ENCODE data around the gene RPL32. TPM values are rescaled to one million over a fixed set of nuclear protein-coding genes. Genes with fewer than 3 reads are reported as not detected.

The RPL32 gene
- total RNA-seq, 1 experiment from 2014 or later, result 1,643 TPM

GRCh38 chr3:12824299-12824698 lies 17.1 kb downstream of the RPL32 start (continued):
- TF ChIP-seq NFYB (CRISPR knock-in tag; conservative IDR thresholded peaks at IDR 0.05; ENCODE audit: low read depth), result no peak
- TF ChIP-seq ZNF396 (CRISPR knock-in tag; IDR thresholded peaks at IDR 0.05; ENCODE audit: borderline replicate concordance), result no peak
- TF ChIP-seq, protein P1, sequence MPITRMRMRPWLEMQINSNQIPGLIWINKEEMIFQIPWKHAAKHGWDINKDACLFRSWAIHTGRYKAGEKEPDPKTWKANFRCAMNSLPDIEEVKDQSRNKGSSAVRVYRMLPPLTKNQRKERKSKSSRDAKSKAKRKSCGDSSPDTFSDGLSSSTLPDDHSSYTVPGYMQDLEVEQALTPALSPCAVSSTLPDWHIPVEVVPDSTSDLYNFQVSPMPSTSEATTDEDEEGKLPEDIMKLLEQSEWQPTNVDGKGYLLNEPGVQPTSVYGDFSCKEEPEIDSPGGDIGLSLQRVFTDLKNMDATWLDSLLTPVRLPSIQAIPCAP (CRISPR knock-in tag; IDR thresholded peaks at IDR 0.05), result no peak

GRCh38 chr3:12822725-12823373 lies 18.5 kb downstream of the RPL32 start:
- Mint-ChIP-seq H3K27ac (0 out of 2 replicates have a peak overlapping the region, but pooled peaks have one; percentile 81), H3K27me3 (ENCODE audit: low read depth) (no peaks in the 10 kb centered on the region), H3K9me3 (no peaks in the 10 kb centered on the region), H3K4me3 (no peak overlapping the region), H3K36me3 (no peaks in the 10 kb centered on the region), H3K4me1 (peaks cover 8% of the 10 kb centered on the region)
- no peak for DNase-seq (ENCODE audit: low spot score)
- POLR2A ChIA-PET, result no interaction called here
- TF ChIP-seq ZNF138 (CRISPR knock-in tag; conservative IDR thresholded peaks at IDR 0.05), result no peak
- TF ChIP-seq, protein P2, sequence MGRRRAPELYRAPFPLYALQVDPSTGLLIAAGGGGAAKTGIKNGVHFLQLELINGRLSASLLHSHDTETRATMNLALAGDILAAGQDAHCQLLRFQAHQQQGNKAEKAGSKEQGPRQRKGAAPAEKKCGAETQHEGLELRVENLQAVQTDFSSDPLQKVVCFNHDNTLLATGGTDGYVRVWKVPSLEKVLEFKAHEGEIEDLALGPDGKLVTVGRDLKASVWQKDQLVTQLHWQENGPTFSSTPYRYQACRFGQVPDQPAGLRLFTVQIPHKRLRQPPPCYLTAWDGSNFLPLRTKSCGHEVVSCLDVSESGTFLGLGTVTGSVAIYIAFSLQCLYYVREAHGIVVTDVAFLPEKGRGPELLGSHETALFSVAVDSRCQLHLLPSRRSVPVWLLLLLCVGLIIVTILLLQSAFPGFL (CRISPR knock-in tag; IDR thresholded peaks at IDR 0.05; ENCODE audit: borderline replicate concordance), result no peak
- TF ChIP-seq RORB (CRISPR knock-in tag; IDR thresholded peaks at IDR 0.05), result no peak
- no peak for TF ChIP-seq GRHL2 (CRISPR knock-in tag; IDR thresholded peaks at IDR 0.05; ENCODE audit: insufficient replicate concordance, severe bottlenecking)
- TF ChIP-seq JAZF1 (CRISPR knock-in tag; IDR thresholded peaks at IDR 0.05), result no peak
- no peak for TF ChIP-seq ZNF396 (CRISPR knock-in tag; IDR thresholded peaks at IDR 0.05; ENCODE audit: borderline replicate concordance)
- TF ChIP-seq, protein P3, sequence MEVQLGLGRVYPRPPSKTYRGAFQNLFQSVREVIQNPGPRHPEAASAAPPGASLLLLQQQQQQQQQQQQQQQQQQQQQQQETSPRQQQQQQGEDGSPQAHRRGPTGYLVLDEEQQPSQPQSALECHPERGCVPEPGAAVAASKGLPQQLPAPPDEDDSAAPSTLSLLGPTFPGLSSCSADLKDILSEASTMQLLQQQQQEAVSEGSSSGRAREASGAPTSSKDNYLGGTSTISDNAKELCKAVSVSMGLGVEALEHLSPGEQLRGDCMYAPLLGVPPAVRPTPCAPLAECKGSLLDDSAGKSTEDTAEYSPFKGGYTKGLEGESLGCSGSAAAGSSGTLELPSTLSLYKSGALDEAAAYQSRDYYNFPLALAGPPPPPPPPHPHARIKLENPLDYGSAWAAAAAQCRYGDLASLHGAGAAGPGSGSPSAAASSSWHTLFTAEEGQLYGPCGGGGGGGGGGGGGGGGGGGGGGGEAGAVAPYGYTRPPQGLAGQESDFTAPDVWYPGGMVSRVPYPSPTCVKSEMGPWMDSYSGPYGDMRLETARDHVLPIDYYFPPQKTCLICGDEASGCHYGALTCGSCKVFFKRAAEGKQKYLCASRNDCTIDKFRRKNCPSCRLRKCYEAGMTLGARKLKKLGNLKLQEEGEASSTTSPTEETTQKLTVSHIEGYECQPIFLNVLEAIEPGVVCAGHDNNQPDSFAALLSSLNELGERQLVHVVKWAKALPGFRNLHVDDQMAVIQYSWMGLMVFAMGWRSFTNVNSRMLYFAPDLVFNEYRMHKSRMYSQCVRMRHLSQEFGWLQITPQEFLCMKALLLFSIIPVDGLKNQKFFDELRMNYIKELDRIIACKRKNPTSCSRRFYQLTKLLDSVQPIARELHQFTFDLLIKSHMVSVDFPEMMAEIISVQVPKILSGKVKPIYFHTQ (CRISPR knock-in tag; IDR thresholded peaks at IDR 0.05), result no peak
- no peak for TF ChIP-seq TP53 (CRISPR knock-in tag; IDR thresholded peaks at IDR 0.05)
- TF ChIP-seq ATF1 (CRISPR knock-in tag; IDR thresholded peaks at IDR 0.05), result no peak
- TF ChIP-seq, protein P4, sequence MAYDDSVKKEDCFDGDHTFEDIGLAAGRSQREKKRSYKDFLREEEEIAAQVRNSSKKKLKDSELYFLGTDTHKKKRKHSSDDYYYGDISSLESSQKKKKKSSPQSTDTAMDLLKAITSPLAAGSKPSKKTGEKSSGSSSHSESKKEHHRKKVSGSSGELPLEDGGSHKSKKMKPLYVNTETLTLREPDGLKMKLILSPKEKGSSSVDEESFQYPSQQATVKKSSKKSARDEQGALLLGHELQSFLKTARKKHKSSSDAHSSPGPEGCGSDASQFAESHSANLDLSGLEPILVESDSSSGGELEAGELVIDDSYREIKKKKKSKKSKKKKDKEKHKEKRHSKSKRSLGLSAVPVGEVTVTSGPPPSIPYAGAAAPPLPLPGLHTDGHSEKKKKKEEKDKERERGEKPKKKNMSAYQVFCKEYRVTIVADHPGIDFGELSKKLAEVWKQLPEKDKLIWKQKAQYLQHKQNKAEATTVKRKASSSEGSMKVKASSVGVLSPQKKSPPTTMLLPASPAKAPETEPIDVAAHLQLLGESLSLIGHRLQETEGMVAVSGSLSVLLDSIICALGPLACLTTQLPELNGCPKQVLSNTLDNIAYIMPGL (CRISPR knock-in tag; IDR thresholded peaks at IDR 0.05), result no peak
- no peak for TF ChIP-seq MXD4 (CRISPR knock-in tag; IDR thresholded peaks at IDR 0.05; ENCODE audit: borderline replicate concordance)
- peak; percentile 38; the same call in 1 of the 2 replicates for ATAC-seq
- CTCF ChIA-PET, result interaction anchor here (0.6 to 2.0 kb wide), 19 partner anchors 10 to 209 kb away, joined by 3 to 18 read pairs (median 4); partner anchors contain the start of gene RPL32

GRCh38 chr3:12818773-12819172 lies 22.6 kb downstream of the RPL32 start:
- no peak for ATAC-seq
- Mint-ChIP-seq H3K9me3 (no peaks in the 10 kb centered on the region), H3K4me1 (peaks cover 8% of the 10 kb centered on the region), H3K36me3 (no peaks in the 10 kb centered on the region), H3K27ac (peak overlapping the region; percentile 47; the same call in 1 of the 2 replicates), H3K4me3 (no peak overlapping the region), H3K27me3 (ENCODE audit: low read depth) (no peaks in the 10 kb centered on the region)
- TF ChIP-seq MAX (CRISPR knock-in tag; IDR thresholded peaks at IDR 0.05) (no peak), ATF2 (CRISPR knock-in tag; IDR thresholded peaks at IDR 0.05; ENCODE audit: borderline replicate concordance, low read depth) (no peak), FOXK1 (CRISPR knock-in tag; IDR thresholded peaks at IDR 0.05) (no peak), NFYB (CRISPR knock-in tag; conservative IDR thresholded peaks at IDR 0.05; ENCODE audit: low read depth) (no peak), ZNF232 (CRISPR knock-in tag; IDR thresholded peaks at IDR 0.05) (no peak), E2F5 (CRISPR knock-in tag; IDR thresholded peaks at IDR 0.05) (no peak)
- TF ChIP-seq, protein P5, sequence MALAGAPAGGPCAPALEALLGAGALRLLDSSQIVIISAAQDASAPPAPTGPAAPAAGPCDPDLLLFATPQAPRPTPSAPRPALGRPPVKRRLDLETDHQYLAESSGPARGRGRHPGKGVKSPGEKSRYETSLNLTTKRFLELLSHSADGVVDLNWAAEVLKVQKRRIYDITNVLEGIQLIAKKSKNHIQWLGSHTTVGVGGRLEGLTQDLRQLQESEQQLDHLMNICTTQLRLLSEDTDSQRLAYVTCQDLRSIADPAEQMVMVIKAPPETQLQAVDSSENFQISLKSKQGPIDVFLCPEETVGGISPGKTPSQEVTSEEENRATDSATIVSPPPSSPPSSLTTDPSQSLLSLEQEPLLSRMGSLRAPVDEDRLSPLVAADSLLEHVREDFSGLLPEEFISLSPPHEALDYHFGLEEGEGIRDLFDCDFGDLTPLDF (CRISPR knock-in tag; IDR thresholded peaks at IDR 0.05), result no peak
- DNase-seq (ENCODE audit: low spot score), result no peak
- ChIA-PET POLR2A (no interaction called here), CTCF (interaction anchor here (1.1 to 1.8 kb wide), 3 partner anchors 9 to 22 kb away, joined by 3 to 6 read pairs (median 5); partner anchors contain the start of gene RPL32)
